GM18508 (cell line): ENCODE results near the gene HCAR2.
"Not testable (repeated sequence)": the region's sequence is repeated elsewhere in the genome, so short reads cannot be mapped to it uniquely, and the experiment has no call there.

ENCODE experiments used
- ATAC-seq: cut with Tn5 transposase; IDR thresholded peaks from one replicate; pipeline ENCODE4 v1.9.1; 2021; ENCODE audit warnings: moderate number of reproducible peaks; ENCODE audit not compliant: insufficient read depth, unreplicated experiment

Gene HCAR2

DNA sequence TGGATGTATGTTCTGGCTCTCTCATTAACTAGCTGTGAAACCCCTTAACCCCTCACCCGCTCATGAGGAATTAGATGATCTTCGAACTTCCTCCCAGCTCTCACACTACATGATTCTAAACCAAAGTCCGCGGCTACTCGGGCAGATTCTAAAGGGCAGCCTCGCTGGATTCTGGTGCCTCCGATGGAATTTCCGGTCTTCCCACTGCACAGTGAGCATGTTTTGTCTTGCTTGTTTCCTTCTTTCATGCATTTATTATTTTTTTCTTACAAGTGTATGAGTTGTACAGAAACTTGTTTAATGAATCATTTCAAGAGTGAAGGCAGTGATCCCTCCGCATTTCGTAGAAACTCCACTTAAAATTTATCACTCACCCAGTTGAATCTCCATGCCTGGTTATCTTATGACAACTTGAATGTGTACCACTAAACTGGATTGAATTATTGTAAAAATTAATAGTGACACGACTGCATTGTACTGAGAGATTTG, 17.9 kb upstream of the HCAR2 start:
- ATAC-seq: no peak

DNA sequence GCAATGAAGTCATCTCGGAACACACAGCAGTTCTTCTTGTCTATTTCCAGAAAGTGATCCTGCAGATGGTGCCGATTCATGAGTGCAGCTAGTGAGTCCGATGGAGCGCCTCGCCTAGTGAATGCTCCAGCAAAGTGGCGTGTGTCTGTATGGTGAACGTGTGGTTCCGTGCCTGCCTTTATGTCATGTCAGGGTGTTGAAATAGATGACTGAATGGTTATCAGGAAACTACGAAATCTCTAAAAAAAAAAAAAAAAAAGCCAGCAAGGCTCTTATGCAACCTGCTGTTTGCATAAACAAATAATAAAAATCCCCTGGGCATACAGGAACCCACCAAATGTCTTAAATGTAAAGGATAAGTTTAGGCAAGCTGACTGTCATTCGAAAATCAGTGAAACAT, 13.5 kb upstream of the HCAR2 start, which contains the start of gene HCAR3:
HCAR3 (minus strand) TSS at position 154 of the 400 bp plus-strand sequence; CDS start at position 80, 74 bp downstream.
- not testable (repeated sequence) for ATAC-seq

DNA sequence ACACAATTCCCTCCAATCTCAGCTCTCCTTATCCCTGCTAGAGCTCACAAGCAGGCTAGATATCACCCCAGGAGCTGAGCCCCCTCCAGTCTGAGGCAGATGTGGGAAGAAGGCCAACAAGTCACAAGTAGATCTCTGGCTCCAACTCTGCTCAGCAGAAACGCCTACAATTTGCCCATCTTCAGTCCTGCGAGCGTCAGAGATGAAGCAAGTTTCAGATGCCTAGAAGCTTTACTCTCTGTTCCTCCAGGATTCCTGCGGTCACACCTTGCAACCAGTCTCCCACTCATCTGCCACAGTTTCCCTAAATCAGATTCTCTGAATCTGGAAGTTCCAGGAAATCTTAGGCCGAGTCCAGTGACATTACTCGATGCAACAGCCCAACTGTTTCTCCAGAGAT, 12.1 kb upstream of the HCAR2 start:
- ATAC-seq: not testable (repeated sequence)

- ATAC-seq: not testable (repeated sequence)
Observed at GRCh38 chr12:122713491-122714188, 10.5 kb upstream of the HCAR2 start.

- not testable (repeated sequence) for ATAC-seq
Observed at GRCh38 chr12:122711266-122711665, 8.1 kb upstream of the HCAR2 start.

GRCh38 chr12:122710341-122710740, 7.2 kb upstream of the HCAR2 start:
- not testable (repeated sequence) for ATAC-seq

DNA sequence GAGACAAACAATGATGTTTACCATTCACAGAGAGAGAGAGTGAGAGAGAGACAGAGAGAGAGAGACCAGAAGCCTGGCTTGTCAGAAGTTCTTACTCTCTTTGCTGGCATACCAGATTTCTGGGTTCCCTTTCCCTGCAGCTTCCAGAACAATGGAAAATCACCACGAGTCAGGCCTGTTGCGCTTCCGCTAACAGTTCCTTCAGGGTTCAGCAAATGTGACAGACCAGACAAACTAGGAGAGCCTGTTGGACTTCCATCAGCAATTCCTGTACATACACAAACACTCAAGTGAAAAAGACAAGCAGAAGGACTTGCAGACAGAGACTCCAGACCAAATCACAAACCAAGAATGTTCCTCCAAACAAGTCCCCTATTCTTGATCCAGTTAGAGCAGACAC, 6.1 kb upstream of the HCAR2 start:
- not testable (repeated sequence) for ATAC-seq

DNA sequence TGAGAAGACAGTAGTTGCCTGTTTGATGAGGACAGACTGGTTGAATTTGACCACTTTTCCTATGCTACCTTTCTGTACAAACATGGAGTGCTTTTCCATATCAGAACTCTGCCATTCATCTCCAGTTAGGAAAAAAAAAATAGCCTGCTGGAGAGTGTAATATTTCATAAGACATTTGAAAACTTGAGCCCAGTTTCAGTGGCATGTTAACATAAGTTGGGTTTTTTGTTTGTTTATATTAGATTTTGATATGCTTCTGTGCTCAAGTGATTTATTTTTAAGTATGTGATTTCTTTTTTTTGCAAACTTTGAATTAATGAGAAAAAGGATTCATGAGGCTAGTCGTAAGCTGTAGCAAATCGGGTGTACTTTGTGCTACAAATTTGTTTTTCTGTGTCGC, 684 bp upstream of the HCAR2 start:
- ATAC-seq: not testable (repeated sequence)

- ATAC-seq: not testable (repeated sequence)
Observed at GRCh38 chr12:122701481-122701880, 1.7 kb downstream of the HCAR2 start.

DNA sequence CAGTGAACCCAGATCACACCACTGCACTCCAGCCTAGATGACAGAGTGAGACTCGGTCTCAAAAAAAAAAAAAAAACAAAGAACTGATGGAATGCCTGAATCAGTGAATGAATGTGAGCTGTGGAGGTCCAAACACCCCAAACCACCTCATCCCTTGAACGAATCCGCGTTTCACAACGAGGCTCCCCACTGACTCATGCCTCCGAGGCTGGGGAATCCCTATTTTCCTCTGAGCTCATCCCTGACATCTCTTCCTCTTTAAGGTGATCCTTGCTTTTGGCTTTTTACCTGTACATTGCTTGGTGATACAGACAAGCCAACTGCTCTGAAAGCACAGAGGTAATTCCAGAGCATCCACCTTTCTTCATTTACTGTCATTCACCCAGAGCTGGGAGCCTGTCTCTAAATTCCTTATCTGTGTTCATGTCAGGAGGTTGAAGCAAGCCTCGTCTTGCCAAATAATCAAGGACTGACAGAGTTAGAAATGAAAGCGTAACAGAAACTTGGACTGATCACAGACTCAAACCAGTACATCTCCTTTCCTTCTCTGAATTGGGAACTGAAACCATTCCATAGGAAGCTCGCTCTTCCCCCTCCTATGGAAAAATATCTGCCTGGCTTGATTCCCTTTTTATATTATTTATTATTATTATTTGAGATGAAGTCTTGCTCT, 3.0 kb downstream of the HCAR2 start:
- not testable (repeated sequence) for ATAC-seq

- not testable (repeated sequence) for ATAC-seq
Observed at GRCh38 chr12:122696922-122697321, 6.2 kb downstream of the HCAR2 start.

- ATAC-seq: no peak
Observed at GRCh38 chr12:122691566-122691965, 11.6 kb downstream of the HCAR2 start.

GRCh38 chr12:122688291-122688690, 14.9 kb downstream of the HCAR2 start:
- ATAC-seq: no peak

- ATAC-seq: no peak
Observed at GRCh38 chr12:122687086-122687485, 16.1 kb downstream of the HCAR2 start.

DNA sequence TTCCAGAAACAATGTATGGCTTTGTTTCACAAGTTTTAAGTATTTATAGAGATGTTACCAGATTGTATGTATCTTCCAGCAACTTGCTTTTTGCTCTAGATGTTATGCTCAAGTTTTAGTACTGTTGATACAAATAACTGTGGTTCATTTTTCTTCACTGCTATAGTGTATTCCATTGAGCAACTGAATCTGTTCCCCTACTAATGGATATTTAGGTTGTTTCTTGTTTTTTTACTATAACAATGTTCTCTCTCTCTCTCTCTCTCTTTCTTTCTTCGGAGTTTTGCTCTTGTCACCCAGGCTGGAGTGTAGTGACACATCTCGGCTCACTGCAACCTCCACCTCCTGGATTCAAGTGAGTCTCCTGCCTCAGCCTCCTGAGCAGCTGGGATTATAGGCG, 16.6 kb downstream of the HCAR2 start:
- no peak for ATAC-seq

DNA sequence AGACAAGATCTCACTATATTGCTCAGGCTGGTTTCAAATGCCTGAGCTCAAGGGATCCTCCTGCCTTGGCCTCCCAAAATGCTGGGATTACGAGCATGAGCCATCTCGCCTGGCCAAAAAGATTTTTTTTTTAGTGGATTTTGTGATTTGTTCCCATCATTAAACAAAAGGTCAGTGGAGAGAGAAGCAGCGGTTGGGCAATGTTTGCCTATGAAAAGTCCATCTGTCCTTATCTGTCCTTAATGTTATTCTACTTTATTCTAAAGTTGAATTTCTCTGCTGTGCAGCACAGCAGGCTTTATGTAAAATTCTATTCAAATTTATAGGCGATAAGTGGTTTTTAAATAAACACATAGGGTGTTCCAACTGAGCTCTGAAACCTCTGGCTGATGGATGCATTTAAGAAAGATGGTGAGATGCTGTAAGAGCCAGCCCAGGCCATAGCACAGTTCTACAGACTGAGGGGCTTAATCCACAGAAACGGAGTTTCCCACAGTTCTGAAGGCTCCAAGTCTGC, 18.8 kb downstream of the HCAR2 start:
- no peak for ATAC-seq

DNA sequence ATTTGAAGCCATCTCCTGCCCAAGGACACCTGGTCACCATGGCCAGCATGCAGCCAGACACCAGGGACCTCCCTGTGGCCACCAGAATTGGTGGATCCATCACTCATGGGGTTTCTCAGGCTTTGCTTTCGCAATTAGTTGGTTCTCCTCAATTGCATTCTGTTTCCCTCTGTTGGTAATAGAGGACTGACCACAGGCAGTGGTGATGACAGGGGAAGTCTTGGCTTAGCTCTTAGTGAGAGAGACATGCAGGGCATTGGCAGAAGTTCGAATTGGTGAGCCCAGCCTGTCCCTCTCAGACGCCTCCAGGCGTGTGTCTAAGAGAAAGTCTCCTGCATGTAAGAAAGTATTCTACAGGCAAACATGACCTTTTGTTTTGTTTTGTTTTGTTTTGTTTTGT, 21.3 kb downstream of the HCAR2 start:
- no peak for ATAC-seq

- not testable (repeated sequence) for ATAC-seq
Observed at GRCh38 chr12:122680989-122681388, 22.2 kb downstream of the HCAR2 start.

DNA sequence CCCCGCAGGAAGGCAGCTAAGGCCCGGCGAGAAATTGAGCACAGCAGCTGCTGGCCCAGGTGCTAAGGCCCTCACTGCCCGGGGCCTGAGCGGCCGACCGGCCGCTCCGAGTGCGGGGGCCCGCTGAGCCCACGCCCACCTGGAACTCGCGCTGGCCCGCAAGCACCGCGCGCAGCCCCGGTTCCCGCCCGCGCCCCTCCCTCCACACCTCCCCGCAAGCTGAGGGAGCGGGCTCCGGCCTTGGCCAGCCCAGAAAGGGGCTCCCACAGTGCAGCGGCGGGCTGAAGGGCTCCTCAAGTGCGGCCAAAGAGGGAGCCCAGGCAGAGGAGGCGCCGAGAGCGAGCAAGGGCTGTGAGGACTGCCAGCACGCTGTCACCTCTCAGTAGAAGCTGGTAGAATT, 26.4 kb downstream of the HCAR2 start:
- not testable (repeated sequence) for ATAC-seq

DNA sequence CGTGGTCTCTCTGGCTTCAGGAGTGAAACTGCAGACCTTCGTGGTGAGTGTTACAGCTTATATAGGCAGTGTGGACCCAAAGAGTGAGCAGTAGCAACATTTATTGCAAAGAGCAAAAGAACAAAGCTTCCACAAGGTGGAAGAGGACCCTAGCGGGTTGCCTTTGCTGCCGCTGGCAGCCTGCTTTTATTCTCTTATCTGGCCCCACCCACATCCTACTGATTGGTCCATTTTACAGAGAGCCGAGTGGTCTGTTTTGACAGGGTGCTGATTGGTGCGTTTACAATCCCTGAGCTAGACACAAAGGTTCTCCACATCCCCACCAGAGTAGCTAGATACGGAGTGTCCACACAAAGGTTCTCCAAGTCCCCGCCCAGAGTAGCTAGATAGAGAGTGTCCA, 27.1 kb downstream of the HCAR2 start:
- ATAC-seq: not testable (repeated sequence)

GRCh38 chr12:122672515-122672914, 30.6 kb downstream of the HCAR2 start:
- no peak for ATAC-seq
